ENCODE results near the gene TDRD7. TPM values are rescaled to one million over a fixed set of nuclear protein-coding genes. Genes with fewer than 3 reads are reported as not detected.

Gene TDRD7
- total RNA-seq, 1 donor from 2014 or later = 8.1 TPM

- Histone ChIP-seq H3K4me1 (no peaks in the 10 kb centered on the region), H3K27me3 (no peaks in the 10 kb centered on the region), H3F3A (ENCODE audit: low read depth) (no peaks in the 10 kb centered on the region), H3K36me3 (no peaks in the 10 kb centered on the region), H3K27ac (no peak overlapping the region), H3K9me3 (ENCODE audit: low read depth) (no peaks in the 10 kb centered on the region), H3K4me2 (no peak overlapping the region), H2AFZ (replicated peaks) (no peak overlapping the region), H4K20me1 (ENCODE audit: low read depth) (no peaks in the 10 kb centered on the region), H3K9ac (no peak overlapping the region), H3K79me2 (ENCODE audit: low read depth) (no peaks in the 10 kb centered on the region), H3K4me3 (no peak overlapping the region)
- Mint-ChIP-seq H3K4me1 (no peaks in the 10 kb centered on the region), H3K27me3 (ENCODE audit: insufficient read depth, low read depth) (peaks cover 2% of the 10 kb centered on the region), H3K36me3 (no peaks in the 10 kb centered on the region), H3K27ac (no peak overlapping the region), H3K4me3 (no peak overlapping the region), H3K9me3 (no peaks in the 10 kb centered on the region)
- DNase-seq (ENCODE audit: low spot score) = peak; percentile 84
- TF ChIP-seq, protein P1, sequence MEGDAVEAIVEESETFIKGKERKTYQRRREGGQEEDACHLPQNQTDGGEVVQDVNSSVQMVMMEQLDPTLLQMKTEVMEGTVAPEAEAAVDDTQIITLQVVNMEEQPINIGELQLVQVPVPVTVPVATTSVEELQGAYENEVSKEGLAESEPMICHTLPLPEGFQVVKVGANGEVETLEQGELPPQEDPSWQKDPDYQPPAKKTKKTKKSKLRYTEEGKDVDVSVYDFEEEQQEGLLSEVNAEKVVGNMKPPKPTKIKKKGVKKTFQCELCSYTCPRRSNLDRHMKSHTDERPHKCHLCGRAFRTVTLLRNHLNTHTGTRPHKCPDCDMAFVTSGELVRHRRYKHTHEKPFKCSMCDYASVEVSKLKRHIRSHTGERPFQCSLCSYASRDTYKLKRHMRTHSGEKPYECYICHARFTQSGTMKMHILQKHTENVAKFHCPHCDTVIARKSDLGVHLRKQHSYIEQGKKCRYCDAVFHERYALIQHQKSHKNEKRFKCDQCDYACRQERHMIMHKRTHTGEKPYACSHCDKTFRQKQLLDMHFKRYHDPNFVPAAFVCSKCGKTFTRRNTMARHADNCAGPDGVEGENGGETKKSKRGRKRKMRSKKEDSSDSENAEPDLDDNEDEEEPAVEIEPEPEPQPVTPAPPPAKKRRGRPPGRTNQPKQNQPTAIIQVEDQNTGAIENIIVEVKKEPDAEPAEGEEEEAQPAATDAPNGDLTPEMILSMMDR (IDR thresholded peaks at IDR 0.05) = peak; percentile 82
- TF ChIP-seq EZH2 (IDR thresholded peaks at IDR 0.05) (no peak), EZH2phosphoT487 (IDR thresholded peaks at IDR 0.05) (no peak)
Measured at GRCh38 chr9:97468658-97469448, 57.0 kb downstream of the TDRD7 start.

DNA sequence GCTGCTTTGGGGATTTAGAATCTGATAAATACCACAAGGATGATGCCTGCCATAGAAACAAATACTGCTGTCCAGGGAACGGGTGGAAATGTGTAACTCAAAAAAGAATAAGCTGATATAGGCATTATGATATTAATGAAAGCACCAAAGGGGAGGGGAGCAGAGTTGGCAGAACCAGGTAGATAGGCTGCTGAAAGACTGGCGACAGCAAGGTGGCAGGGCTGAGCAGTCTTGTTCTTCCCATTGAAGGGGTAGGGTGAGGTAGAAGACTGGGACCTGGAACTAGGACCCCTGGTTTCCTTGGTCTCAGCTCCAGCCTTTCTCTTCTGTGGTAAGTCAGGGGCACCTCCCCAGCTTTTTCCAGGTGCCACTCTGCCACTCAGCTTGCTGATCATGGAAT is 58.2 kb downstream of the TDRD7 start:
- H3K9me3 ChIP-seq (ENCODE audit: low read depth) = no peaks in the 10 kb centered on the region
- H3K27ac ChIP-seq = no peak overlapping the region
- H3K36me3 ChIP-seq = no peaks in the 10 kb centered on the region
- no peaks in the 10 kb centered on the region for H3K79me2 ChIP-seq (ENCODE audit: low read depth)
- no peak overlapping the region for H3K9ac ChIP-seq
- Mint-ChIP-seq H3K9me3 (no peaks in the 10 kb centered on the region), H3K4me1 (no peaks in the 10 kb centered on the region), H3K4me3 (no peak overlapping the region), H3K27me3 (ENCODE audit: insufficient read depth, low read depth) (peaks cover 2% of the 10 kb centered on the region), H3K27ac (no peak overlapping the region), H3K36me3 (no peaks in the 10 kb centered on the region)
- no peaks in the 10 kb centered on the region for H3F3A ChIP-seq (ENCODE audit: low read depth)
- H3K27me3 ChIP-seq = no peaks in the 10 kb centered on the region
- H3K4me2 ChIP-seq = no peak overlapping the region
- no peak overlapping the region for H2AFZ ChIP-seq (replicated peaks)
- no peaks in the 10 kb centered on the region for H3K4me1 ChIP-seq
- peak; percentile 44 for DNase-seq (ENCODE audit: low spot score)
- no peak overlapping the region for H3K4me3 ChIP-seq
- TF ChIP-seq EZH2 (IDR thresholded peaks at IDR 0.05) = no peak
- TF ChIP-seq, protein P1 (IDR thresholded peaks at IDR 0.05) = peak; percentile 55
- TF ChIP-seq EZH2phosphoT487 (IDR thresholded peaks at IDR 0.05) = no peak
- H4K20me1 ChIP-seq (ENCODE audit: low read depth) = no peaks in the 10 kb centered on the region

- Mint-ChIP-seq H3K4me3 (no peak overlapping the region), H3K36me3 (no peaks in the 10 kb centered on the region), H3K27ac (no peak overlapping the region), H3K27me3 (ENCODE audit: insufficient read depth, low read depth) (no peaks in the 10 kb centered on the region), H3K9me3 (no peaks in the 10 kb centered on the region), H3K4me1 (no peaks in the 10 kb centered on the region)
- Histone ChIP-seq H3K4me3 (no peak overlapping the region), H3K9ac (no peak overlapping the region), H3F3A (ENCODE audit: low read depth) (no peaks in the 10 kb centered on the region), H3K36me3 (no peaks in the 10 kb centered on the region), H4K20me1 (ENCODE audit: low read depth) (no peaks in the 10 kb centered on the region), H3K27me3 (no peaks in the 10 kb centered on the region), H3K4me1 (no peaks in the 10 kb centered on the region), H3K79me2 (ENCODE audit: low read depth) (no peaks in the 10 kb centered on the region), H3K4me2 (no peak overlapping the region), H2AFZ (replicated peaks) (no peak overlapping the region), H3K9me3 (ENCODE audit: low read depth) (no peaks in the 10 kb centered on the region), H3K27ac (no peak overlapping the region)
- TF ChIP-seq EZH2 (IDR thresholded peaks at IDR 0.05) = no peak
- TF ChIP-seq, protein P1 (IDR thresholded peaks at IDR 0.05) = no peak
- no peak for TF ChIP-seq EZH2phosphoT487 (IDR thresholded peaks at IDR 0.05)
- DNase-seq (ENCODE audit: low spot score) = no peak
Measured at GRCh38 chr9:97473717-97474116, 61.8 kb downstream of the TDRD7 start.

All from neural progenitor cell (in vitro differentiated cells).